Measurements from ENCODE around the gene MGAT5.

- TF ChIP-seq, protein P1, sequence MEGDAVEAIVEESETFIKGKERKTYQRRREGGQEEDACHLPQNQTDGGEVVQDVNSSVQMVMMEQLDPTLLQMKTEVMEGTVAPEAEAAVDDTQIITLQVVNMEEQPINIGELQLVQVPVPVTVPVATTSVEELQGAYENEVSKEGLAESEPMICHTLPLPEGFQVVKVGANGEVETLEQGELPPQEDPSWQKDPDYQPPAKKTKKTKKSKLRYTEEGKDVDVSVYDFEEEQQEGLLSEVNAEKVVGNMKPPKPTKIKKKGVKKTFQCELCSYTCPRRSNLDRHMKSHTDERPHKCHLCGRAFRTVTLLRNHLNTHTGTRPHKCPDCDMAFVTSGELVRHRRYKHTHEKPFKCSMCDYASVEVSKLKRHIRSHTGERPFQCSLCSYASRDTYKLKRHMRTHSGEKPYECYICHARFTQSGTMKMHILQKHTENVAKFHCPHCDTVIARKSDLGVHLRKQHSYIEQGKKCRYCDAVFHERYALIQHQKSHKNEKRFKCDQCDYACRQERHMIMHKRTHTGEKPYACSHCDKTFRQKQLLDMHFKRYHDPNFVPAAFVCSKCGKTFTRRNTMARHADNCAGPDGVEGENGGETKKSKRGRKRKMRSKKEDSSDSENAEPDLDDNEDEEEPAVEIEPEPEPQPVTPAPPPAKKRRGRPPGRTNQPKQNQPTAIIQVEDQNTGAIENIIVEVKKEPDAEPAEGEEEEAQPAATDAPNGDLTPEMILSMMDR (IDR thresholded peaks at IDR 0.05): no peak
- no peak for TF ChIP-seq POLR2A (IDR thresholded peaks at IDR 0.05)
Observed at GRCh38 chr2:134377730-134378129, 123.9 kb downstream of the MGAT5 start.

All from uterus (tissue), 2 donors.